Stomach (tissue), 9 donors: ENCODE measurements around the gene RAB20. TPM values are rescaled to one million over a fixed set of nuclear protein-coding genes. Genes with fewer than 3 reads are reported as not detected.
A peak's percentile ranks its signal among the peaks of the same experiment; 100 is the strongest.

Experiments
- DNase-seq, 2 donors: peaks; one replicate each; pipeline versions ENCODE4 v3.0.0 to v3.0.0-alpha.2; 2013 to 2019
- H3K27ac ChIP-seq, 5 donors: fragments of 200-600 bp in 4 of 5; sonication (generic) in 4 of 5; one replicate each; pipeline ENCODE4 v1.5.1; 2013 to 2019; ENCODE audit warnings: mild to moderate bottlenecking in 1 of 5, moderate library complexity in 1 of 5
- H3K27me3 ChIP-seq, 3 donors: fragments of 200-600 bp; sonication (generic); one replicate each; pipeline ENCODE4 v1.5.1; 2017 to 2019; ENCODE audit warnings: mixed run types in 1 of 3
- H3K36me3 ChIP-seq, 4 donors: fragments of 200-600 bp; sonication (generic); 1 replicate in 3 of 4; 2 replicates in 1 of 4; pipeline ENCODE4 v1.5.1; 2016 to 2019
- H3K4me1 ChIP-seq, 4 donors: fragments of 200-600 bp; sonication (generic); one replicate each; pipeline ENCODE4 v1.5.1; 2016 to 2019
- H3K4me3 ChIP-seq, 4 donors: fragments of 200-600 bp; sonication (generic) in 3 of 4; one replicate each; pipeline ENCODE4 v1.5.1; 2016 to 2019; ENCODE audit warnings: mild to moderate bottlenecking in 1 of 4
- H3K9me3 ChIP-seq, 4 donors: fragments of 200-600 bp; sonication (generic); one replicate each; pipeline ENCODE4 v1.5.1; 2016 to 2019
- EP300 ChIP-seq: sonication (generic); formaldehyde crosslinking; IDR thresholded peaks from one replicate; pipeline ENCODE4 v1.6.1; 2017; ENCODE audit warnings: antibody characterized with exemption
- POLR2A ChIP-seq, 4 donors: fragments of 450-650 bp; IDR thresholded peaks; one replicate each; pipeline ENCODE4 v1.6.1; 2016; ENCODE audit warnings: antibody characterized with exemption in 4 of 4, control low read depth in 2 of 4, mild to moderate bottlenecking in 1 of 4, moderate library complexity in 1 of 4
- POLR2AphosphoS5 ChIP-seq, 3 donors: sonication (generic); formaldehyde crosslinking; IDR thresholded peaks; one replicate each; pipeline ENCODE4 v1.6.1; 2016; ENCODE audit warnings: antibody characterized with exemption in 3 of 3
- WGBS, 5 donors: extraction: QIAGEN DNeasy Blood & Tissue Kit in 3 of 5; methylation state at CpG; one replicate each; pipeline versions ENCODE4 v1.1.5 to v1.1.7; 2013 to 2018; 5-methylcytosine and 5-hydroxymethylcytosine counted together
- intact Hi-C: fragments of 100-400 bp; cut with DNase I; formaldehyde crosslinking; loops from one replicate; pipeline ENCODE4 v1.15.1; 2023; ENCODE audit warnings: low total_unique reads
- polyA plus RNA-seq, 3 donors: library from polyadenylated mRNA; stranded (reverse); fragments of 200-250 nt; gene quantifications; one replicate each; pipeline ENCODE4 v1.2.3, GENCODE V29; 2013
- total RNA-seq, 5 donors: library from RNA; depleted of rRNA; stranded (reverse); fragments of >200 nt; gene quantifications; one replicate each; pipeline versions ENCODE4 v1.1.0 to v1.2.3, GENCODE V29; 2014 to 2016
- TF ChIP-seq, protein P1 (sequence below), 7 experiments: fragments of 450-650 bp in 4 of 7; fragments of 200-600 bp in 3 of 7; sonication (generic) in 3 of 7; IDR thresholded peaks; one replicate each; pipeline ENCODE4 v1.5.1; 2016 to 2019; ENCODE audit warnings: antibody characterized with exemption in 7 of 7, control low read depth in 2 of 7, mild to moderate bottlenecking in 1 of 7
- donor health status: healthy with polysubstance abuse.
- donor health status: Bipolar disorder and iron deficiency.
- donor health status: healthy.

RAB20 gene
- total and polyA plus RNA-seq, 8 donors = 11.7 to 44.6 (median 29.5) TPM

DNA sequence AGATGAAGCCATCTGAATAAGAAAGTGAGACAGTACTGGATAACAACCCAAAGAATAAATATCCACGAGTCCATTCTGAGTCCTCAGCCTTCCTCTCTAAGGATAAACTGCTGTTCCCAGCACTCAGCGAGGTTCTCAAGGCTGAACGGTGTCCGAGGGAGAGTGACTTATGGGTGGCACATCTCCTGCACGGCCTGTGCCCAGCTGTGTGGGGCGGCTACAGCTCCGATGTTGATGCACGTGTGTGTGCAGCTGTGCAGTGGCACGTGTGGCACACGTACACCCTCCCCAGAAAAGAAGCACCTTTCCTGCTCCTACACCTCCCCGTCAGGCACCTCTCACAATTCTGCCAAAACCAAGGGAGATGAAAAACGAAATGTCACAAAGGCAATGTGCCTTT, 45.0 kb downstream of the RAB20 start:
- TF ChIP-seq POLR2A (IDR thresholded peaks at IDR 0.05) = no peak
- no peak for DNase-seq
- H3K27ac ChIP-seq = no peak overlapping the region
- 78 to 84% (median 80%) methylated on average over 12 of the region's 12 CpGs for WGBS, 5 donors
- H3K9me3 ChIP-seq = no peaks in the 10 kb centered on the region
- H3K36me3 ChIP-seq = peaks cover 21 to 51% (median 43%) of the 10 kb centered on the region in 4 donors
- intact Hi-C loops = no loop called here
- H3K4me1 ChIP-seq = peaks cover 20 to 42% (median 32%) of the 10 kb centered on the region in 4 donors
- no peaks in the 10 kb centered on the region for H3K27me3 ChIP-seq
- H3K4me3 ChIP-seq = no peak overlapping the region

DNA sequence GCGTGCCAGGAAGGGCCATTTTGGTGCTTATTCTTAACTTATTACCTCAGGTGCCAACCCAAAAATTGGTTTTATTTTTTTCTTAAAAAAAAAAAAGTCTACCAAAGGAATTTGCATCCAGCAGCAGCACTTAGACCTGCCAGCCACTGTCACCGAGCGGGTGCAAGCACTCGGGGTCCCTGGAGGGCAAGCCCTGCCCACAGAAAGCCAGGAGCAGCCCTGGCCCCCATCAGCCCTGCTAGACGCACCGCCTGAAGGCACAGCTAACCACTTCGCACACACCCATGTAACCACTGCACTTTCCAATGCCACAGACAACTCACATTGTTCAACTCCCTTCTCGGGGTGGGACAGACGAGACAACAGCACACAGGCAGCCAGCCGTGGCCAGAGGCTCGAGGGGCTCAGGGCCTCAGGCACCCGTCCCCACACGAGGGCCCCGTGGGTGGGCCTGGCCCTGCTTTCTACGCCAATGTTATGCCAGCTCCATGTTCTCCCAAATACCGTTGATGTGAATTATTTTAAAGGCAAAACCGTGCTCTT, 49.3 kb downstream of the RAB20 start:
- WGBS, 5 donors = 78 to 90% (median 89%) methylated on average over 16 to 17 of the region's 17 CpGs
- DNase-seq = no peak
- H3K36me3 ChIP-seq = peaks cover 15 to 75% (median 64%) of the 10 kb centered on the region in 4 donors
- H3K27me3 ChIP-seq = no peaks in the 10 kb centered on the region
- intact Hi-C loops = no loop called here
- H3K9me3 ChIP-seq = no peaks in the 10 kb centered on the region
- peaks cover 14 to 42% (median 27%) of the 10 kb centered on the region in 4 donors for H3K4me1 ChIP-seq
- no peak overlapping the region for H3K4me3 ChIP-seq
- peak overlapping the region in 1 of 5 donors; percentile 9 for H3K27ac ChIP-seq
- TF ChIP-seq POLR2A (IDR thresholded peaks at IDR 0.05) = no peak
- no peak for TF ChIP-seq POLR2AphosphoS5 (IDR thresholded peaks at IDR 0.05)
- TF ChIP-seq, protein P1, sequence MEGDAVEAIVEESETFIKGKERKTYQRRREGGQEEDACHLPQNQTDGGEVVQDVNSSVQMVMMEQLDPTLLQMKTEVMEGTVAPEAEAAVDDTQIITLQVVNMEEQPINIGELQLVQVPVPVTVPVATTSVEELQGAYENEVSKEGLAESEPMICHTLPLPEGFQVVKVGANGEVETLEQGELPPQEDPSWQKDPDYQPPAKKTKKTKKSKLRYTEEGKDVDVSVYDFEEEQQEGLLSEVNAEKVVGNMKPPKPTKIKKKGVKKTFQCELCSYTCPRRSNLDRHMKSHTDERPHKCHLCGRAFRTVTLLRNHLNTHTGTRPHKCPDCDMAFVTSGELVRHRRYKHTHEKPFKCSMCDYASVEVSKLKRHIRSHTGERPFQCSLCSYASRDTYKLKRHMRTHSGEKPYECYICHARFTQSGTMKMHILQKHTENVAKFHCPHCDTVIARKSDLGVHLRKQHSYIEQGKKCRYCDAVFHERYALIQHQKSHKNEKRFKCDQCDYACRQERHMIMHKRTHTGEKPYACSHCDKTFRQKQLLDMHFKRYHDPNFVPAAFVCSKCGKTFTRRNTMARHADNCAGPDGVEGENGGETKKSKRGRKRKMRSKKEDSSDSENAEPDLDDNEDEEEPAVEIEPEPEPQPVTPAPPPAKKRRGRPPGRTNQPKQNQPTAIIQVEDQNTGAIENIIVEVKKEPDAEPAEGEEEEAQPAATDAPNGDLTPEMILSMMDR (IDR thresholded peaks at IDR 0.05) = no peak
- no peak for TF ChIP-seq EP300

DNA sequence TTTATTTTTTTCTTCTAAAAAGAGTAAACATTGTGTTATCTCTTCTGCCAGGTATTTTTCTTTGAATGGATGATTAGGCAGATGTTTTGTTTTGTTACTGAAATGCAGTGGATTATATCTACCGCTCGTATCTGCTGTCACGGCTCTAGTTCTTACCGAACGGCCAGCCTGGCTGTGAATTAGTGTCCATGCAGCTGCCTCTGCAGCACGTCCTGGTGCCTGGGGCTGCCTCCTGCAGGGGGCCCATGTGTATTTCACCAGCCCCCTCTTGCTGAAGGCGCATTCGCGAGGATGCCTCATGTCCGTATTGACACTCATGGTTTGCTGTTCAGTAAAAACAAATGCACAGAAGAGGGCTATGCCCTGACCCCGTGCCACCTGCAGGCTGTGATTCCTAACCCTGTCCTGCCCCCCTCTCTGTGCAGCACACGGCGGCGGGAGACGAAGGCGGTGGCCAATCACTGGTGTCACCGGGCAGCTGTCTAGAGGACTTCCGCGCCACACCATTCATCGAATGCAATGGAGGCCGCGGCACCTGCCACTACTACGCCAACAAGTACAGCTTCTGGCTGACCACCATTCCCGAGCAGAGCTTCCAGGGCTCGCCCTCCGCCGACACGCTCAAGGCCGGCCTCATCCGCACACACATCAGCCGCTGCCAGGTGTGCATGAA, 49.9 kb downstream of the RAB20 start:
- no peaks in the 10 kb centered on the region for H3K9me3 ChIP-seq
- no peak for DNase-seq
- H3K27me3 ChIP-seq = no peaks in the 10 kb centered on the region
- peaks cover 21 to 47% (median 34%) of the 10 kb centered on the region in 4 donors for H3K4me1 ChIP-seq
- TF ChIP-seq EP300 = no peak
- TF ChIP-seq, protein P1 (IDR thresholded peaks at IDR 0.05) = no peak
- no peak for TF ChIP-seq POLR2AphosphoS5 (IDR thresholded peaks at IDR 0.05)
- no peak for TF ChIP-seq POLR2A (IDR thresholded peaks at IDR 0.05)
- no peak overlapping the region for H3K4me3 ChIP-seq
- H3K36me3 ChIP-seq = peaks cover 20 to 75% (median 69%) of the 10 kb centered on the region in 4 donors
- 88 to 92% (median 90%) methylated on average over 24 to 31 of the region's 31 CpGs for WGBS, 5 donors
- intact Hi-C loops = no loop called here
- H3K27ac ChIP-seq = peak overlapping the region in 1 of 5 donors; percentile 25

DNA sequence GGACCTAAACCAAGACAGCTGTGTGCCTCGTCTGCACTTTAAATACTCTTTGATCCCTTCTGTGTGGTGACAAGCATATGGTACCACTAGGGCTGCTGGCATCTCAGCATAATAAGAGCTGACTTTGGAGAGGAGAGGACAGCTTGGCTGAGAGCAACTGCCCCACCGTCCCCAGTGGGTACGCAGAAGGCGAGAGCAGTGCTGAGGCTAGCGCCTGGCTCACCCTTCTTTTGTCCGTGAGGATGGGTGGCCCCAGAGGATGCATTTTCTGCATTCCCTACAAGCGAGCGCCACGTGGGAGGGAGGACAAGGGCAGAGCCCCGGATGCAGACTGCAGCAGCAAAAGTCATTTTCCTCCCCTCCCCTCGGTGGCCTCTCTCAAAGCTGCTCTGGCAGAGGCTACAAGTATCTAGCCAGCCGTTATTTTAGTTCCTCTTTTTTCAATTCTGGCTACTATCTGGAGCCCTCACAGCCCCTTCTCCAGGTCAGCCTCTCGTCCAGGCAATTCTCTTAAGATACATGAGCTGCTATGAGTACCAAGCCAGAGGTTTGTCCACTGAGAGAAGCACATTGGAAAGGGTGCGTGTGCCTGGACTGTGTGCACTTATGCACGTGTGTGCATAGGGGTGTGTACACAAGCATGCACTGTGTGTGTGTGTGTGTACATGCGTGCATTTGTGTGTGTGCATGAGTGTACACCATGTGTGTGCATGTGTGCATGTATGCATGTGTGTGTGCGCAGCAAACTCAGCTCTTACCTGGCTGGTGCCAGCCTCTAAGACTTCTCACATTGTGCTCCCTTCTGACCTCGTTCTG, 51.3 kb downstream of the RAB20 start:
- DNase-seq = peak in 1 of 2 donors; percentile 62
- H3K36me3 ChIP-seq = peaks cover 24 to 89% (median 83%) of the 10 kb centered on the region in 4 donors

More for the DNA sequence above, 51.3 kb downstream of the RAB20 start:
- TF ChIP-seq, protein P1 (IDR thresholded peaks at IDR 0.05) = no peak
- no peak for TF ChIP-seq POLR2A (IDR thresholded peaks at IDR 0.05)
- no peak for TF ChIP-seq EP300
- TF ChIP-seq POLR2AphosphoS5 (IDR thresholded peaks at IDR 0.05) = no peak
- H3K4me1 ChIP-seq = peaks cover 32 to 60% (median 46%) of the 10 kb centered on the region in 4 donors
- no peaks in the 10 kb centered on the region for H3K9me3 ChIP-seq
- H3K4me3 ChIP-seq = no peak overlapping the region
- peak overlapping the region in 3 of 5 donors; percentile 46 to 91 (median 63) for H3K27ac ChIP-seq
- no peaks in the 10 kb centered on the region for H3K27me3 ChIP-seq
- intact Hi-C loops = no loop called here
- WGBS, 5 donors = 54 to 73% (median 67%) methylated on average over 17 to 18 of the region's 18 CpGs
